A549 treated with Mapracorat at 1 μM for 4 hours (cell line): ENCODE data around the gene MBIP. TPM values are rescaled to one million over a fixed set of nuclear protein-coding genes. Genes with fewer than 3 reads are reported as not detected.

Source experiments
- total RNA-seq: library from RNA; stranded (reverse); fragments of 200-300 nt; extraction: Qiagen RNA extraction; gene quantifications from 5 replicates; pipeline ENCODE4 v1.2.3, GENCODE V29; 2022

The MBIP gene
- total RNA-seq: 11.3 to 18.1 TPM (median 15.8 TPM) in 5 replicates

GRCh38 chr14:36320200-36320896 is at the start of gene MBIP:
Gene MBIP (minus strand): TSS chr14:36320637. CDS start chr14:36320588, 49 bp downstream.

Other genes starting within 250 kb of the MBIP start
- gene PTCSC3, start 143.9 kb downstream of the MBIP start, total RNA-seq: not detected in 5 replicates
- gene NKX2-1, start 199.6 kb upstream of the MBIP start, total RNA-seq: 0.05 to 0.10 TPM in 2 of 5 replicates, not detected in the others